AG08396 (cell line): Measurements from ENCODE around the gene DPH6.

ENCODE experiments used
- DNase-seq: peaks from one replicate; pipeline ENCODE4 v3.0.0; 2012; ENCODE audit warnings: low spot score, mixed read lengths

Gene DPH6

DNA sequence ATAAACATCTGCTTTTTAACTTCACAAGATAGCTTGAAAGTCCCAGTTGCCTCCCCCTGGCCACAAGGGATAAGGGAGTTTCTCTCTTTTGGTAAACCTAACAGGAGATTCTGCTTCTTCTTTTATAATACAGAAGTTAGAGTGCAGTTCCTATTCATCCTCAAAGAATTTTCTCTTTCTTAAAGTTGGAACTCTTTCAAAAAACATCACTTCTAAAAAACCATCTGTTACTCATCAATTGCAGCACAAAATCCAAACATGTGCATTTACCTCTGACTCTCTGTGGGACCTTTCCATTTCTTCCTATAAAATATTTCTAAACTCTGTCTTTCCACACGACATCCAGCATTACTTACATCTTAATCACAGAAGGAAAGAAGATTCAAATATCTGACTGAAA lies 5.1 kb downstream of the DPH6 start:
- DNase-seq = peak; percentile 48

DNA sequence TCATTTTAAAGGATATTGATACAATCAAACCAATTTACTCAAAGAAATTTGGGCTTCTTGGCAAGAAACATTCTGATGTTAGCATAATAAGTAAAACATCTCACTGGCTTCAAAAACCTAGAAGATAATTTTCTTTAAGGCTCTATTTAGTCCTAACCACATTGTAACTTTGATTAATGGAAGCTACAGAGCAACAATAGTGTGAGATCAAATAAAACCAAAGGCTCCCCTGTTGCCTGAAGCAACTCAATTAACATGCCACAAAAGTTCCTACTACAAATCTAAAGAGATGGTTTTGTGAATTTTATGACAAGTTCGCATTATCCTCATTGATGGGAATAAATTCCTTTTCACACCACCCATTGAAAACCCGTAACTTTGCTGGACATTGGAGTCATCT lies 5.9 kb downstream of the DPH6 start:
- no peak for DNase-seq

DNA sequence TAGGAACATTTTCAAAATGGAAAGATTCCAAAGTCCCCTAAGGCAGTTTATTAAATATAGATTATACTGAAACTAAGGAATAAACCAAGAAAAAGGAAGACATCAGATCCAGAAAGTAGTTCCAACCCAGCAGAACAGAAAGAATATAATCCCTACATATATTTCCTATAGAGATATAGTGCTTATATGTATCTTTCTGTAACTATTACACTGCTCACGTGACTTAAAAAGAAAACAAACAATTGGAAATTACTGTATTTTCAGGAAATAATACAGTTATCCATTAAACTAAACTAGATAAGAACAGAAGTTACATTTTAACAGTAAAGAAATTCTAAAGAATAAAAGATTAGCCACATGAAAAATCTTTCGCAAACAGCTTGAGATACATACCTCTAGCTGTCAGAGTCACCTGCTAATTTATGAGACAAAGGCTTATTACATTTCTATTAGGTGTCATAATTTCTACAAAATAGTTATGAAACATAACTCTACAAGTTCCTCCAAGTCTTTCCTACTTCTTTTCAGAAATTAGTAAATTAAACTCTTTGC lies 10.5 kb downstream of the DPH6 start:
- no peak for DNase-seq

DNA sequence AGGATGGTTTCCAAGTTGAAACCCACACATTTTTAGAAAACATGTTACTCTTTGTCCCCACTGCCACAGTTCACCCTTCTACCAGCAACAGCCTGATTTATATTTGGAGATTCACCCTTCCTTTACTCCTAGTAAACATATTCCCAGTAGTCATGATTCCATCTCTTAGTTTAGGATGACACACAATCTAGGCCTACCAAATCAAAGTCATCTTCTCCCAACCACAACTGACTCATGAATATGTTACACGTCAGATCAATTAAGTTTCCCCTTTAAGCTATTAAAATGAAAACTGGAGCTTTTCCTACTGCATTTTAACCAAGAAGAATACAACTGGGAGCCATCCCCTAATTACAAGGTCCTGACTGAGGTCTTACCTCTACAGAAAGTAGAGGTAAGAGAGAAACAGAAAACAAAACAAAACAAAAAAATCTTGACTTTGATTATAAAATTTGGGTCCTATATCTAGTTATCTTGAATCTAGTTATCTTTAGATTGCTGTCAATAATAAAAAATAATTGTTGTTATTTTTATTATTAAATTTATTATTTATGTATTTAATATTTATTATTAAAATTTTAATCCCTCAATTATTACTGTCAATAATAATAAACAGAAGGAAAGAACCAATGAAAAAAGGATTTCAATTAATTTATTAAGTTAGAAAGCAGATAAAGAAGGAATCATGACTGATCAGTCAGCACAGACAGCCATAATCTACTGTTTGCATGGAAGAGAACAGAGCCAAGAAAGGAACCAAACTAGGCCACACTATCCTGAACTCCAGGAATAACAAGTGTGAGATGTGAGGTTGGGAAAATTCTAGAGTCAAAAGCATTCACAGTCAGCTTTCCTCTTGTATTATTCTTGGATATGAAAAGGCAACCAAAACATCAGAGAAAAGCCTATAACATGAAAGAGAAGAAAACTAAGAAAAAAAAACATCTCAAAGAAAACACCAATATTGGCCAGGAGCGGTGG lies 12.5 kb downstream of the DPH6 start:
- peak; percentile 37 for DNase-seq

DNA sequence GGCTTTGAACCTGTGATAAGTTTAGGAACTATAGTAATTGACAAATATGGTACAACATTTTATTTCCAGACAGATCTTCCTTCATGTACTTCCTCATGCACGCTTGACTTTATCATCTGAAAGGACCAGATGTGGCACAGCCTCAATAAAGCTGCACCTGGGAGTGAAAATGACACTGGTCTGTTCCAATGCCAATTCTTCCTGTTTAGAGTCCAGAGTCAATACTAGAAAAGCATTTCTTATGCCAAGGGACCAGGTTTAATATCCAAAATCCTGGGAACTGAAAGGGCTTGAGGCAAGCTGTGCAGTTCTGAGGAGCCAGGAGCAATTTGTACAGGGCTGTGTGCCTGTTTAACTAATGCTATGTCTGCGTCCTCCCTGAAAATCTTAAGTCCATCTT lies 15.3 kb downstream of the DPH6 start:
- DNase-seq = no peak

DNA sequence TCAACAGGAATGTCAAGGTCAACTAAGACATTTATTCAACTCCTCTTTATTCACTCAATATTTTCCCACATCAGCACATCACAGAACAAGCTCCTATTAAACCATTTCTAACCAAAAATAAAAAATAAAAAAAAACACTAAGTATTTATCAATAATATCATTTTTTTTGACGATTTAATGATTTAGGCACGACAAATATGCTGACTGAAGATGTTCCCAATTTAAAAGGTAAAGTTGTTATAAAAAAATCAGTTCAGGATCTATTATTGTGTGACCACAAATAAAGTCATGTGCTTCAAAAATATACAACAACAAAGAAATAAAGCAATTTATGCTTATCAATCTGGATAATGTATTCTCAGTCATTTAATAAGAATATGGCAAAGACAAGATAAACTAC lies 16.2 kb downstream of the DPH6 start:
- DNase-seq = no peak

DNA sequence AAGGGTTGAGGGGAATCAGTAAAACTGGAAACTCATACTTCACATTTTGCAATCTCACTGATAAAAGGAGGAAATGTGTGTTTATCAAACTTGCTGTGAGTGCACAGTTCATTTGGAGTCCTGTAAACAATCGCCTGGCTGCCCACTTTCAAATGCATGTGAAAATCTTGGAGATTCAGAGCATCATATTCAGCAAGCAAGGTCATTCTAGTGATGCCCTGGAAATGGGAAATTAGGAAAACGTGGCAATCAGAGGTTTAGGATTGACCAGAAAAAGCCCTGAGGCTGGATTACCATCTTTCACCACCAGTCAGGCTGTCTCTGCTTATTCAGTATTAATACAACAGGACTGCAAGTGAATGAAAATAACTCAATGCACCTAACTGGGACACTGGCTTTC lies 23.9 kb downstream of the DPH6 start:
- DNase-seq = no peak

DNA sequence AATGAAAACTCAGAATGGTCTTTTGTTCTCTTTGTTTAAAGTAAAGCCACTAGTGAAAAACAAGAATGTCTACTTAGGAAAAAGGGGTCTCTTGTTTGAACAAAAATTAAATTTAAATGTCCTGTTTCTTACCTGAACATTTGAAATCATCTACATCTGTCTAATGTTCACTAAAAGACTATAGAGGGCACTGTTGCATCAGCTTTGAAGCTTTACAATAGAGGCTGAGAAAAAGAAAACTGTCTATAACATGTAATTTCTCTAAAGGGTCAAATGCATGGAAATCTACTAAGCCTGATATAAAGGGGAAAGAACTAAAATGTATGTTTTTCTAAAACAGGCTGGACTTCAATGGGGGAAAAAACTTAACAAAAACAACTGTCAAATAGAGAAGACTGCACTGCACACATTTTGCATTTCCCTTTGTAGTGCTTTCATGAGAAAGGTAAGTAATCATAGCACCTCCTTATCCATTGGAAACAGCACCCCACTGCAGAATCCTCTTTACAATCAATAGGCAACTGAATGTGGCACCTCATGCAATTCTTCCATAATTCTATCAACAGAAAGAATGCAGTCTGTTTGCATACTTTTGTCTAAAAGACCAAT lies 26.3 kb downstream of the DPH6 start:
- no peak for DNase-seq

DNA sequence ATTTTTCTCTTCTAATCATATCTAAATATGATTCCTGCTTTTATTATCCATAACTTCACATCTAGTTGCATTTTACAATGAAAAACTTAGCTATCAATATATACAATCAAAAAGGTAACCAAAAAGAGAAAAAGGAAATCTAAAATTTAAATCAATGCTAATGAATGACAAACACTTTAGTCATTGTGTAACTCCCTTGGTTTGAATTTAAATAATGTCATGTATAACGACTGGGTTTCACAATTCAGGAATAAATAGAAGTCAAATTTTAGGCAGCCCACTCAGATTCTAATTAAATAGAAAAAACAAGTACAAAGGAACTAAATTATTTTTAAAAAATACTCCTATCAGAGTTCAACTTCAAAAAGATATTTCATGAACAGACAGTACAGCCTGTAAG lies 26.9 kb downstream of the DPH6 start:
- DNase-seq = no peak

DNA sequence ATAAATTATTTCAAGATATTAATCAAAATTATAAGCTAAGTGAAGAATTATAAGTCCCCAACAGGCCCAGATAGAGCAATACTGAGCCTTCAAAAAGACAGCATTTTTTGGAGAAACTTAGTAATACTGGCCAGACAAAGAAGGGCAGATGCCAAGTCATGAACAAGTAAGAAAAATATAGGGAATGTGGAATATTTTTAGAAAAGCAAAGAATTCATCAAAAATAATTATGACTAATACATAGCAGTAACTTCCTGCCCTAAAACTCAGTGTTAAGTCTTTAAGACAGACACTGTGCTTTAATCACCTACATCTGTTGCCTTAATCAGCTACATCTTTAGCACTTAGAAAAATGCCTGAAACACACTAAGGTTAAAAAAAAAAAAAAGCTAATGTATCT lies 31.2 kb downstream of the DPH6 start:
- DNase-seq = no peak

DNA sequence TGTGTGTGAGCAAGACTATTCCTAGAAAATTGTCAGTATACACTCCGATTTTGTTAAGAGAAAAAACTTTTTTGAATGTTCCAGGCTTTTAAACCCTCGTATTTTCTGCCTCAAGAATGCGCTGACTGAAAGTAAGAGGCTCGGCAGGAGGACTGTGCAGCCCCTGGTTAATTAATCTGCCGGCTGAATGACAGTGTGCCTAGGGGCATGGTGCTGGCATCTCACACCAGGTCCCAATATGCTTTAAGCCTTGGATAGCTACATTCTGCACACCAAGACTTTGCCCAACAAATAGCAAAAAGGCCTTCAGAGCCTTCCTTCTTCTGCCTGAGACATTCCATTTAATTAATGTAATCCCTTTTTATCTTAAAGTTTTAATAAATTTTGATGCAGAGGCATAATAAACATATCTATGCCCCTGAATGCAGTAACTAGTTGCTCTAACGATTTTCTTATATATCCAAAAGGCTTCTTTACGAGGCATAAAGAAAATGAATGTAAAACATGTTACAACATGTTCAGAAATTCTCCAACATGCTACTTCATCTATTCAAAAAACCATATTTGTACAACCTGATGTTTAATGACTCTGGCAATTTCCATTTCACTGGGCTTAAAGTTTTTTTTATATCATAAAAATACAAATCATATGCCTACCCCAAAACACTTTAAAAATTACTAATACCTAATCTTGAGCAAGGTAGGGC lies 37.9 kb downstream of the DPH6 start:
- DNase-seq = no peak

DNA sequence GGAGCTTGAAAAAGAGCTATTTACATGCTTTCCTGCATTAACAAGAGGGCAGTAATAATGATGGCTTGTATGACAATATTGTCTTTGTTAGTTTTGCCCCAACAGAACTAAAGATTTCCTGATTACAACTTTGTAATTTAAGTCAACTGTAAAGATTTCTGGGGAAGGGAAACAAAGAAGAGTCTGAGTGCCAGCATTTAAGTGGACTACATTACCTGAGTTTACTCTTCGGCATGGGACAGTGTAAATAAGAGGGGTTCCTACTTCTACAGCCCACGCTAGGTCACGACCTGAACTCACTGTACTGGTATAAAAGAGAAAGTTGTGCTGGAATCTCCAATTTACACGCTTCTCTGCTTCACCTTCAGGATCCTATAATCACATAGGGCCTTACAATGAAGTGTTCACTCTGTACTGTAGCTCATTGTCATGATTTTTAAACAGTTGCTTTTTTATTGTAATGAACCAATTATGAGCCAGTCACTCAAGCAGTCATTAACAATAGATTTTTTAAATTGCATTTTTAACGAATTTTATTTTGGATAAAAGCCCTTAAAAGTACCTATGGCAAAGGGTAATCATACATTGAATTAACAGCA lies 39.6 kb downstream of the DPH6 start:
- no peak for DNase-seq

DNA sequence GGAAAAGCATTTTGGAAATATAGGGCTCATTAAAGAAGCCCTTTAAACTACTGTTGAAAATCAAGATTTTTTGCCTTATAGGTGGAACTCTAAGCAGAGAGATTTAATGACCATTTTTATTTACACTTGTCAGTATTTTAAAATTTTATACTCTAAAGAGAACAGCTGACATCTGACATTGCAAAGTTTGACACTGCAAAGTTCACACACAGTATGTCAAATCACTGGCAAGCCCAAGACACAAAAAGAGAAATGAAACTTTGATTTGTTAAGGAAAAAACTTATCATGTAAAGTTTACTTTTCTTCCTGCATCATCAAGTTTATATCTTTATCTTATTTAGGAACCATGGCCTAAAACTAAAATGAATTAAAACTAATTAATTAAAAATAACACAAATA lies 40.2 kb downstream of the DPH6 start:
- no peak for DNase-seq

DNA sequence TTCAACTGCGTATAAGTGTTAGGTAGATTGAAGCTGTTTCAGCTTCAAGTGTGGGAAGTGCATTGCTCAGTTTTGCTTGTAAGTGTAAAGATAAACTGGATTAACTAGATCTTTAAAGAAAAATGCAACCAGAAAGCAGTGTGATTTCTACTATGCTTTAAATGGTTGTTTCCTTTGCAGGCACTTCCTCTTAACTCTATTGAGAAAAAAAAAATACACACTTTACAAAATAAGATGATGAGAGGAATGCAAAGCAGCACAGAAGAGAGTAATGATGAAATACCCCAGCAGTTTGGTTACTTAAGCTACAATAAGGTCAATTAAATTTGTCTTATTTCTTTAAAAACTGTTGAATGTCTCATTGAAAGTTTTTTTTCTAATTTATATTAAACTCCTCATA lies 40.8 kb downstream of the DPH6 start:
- DNase-seq = no peak

DNA sequence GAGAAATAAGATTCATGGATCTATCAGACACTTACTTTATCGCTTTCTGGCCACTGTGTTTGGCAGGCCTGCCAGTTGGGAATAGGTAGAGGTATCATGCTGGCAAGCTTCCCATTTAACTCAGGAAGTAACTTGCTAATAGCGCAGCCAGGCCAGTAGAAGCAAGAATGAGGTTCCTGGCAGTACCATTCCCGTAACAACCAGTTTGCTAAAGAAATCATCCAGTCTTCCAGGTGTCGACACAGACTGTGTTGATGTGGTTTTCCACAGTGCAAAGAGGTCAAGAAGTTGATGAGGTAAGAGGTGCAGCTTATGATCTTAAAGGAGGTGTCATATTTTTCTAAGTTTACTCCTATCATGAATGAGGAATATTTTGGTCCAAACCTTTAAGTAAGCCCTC lies 46.2 kb downstream of the DPH6 start:
- no peak for DNase-seq

DNA sequence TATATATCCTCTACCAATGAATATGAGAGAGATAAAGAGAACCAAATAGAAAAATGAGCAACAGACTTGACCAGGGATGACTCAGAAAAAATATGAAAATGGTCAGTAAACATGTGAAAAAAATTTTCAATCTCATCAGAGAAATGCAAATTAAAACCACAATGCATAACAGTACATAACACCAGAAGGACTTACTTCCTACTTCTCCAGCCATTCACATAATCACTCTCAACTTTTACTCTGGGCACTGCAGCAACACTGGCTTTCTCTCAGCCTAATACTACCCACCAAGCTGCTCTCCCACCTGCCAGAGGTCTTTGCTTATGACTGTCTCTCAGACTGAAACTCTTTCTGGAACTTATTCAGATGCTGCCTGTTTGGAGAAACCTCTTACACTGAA lies 49.4 kb downstream of the DPH6 start:
- no peak for DNase-seq

DNA sequence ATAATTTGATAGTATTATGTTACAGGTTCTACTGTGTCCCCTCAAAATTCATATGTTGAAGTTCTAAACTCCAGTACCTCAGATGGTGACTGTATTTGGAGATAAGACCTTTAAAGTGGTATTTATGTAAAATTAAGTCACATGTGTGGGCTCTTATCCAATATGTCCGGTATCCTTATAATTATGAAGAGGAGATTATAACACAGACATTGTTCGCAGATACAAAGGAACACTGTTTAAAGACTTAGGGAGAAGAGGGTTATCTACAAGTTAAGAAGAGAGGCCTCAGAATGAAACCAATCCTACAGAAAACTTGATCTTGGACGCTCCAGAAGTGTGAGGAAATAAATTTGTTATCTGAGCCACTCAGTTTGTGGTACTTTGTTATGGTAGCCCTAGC lies 50.9 kb downstream of the DPH6 start:
- DNase-seq = no peak

DNA sequence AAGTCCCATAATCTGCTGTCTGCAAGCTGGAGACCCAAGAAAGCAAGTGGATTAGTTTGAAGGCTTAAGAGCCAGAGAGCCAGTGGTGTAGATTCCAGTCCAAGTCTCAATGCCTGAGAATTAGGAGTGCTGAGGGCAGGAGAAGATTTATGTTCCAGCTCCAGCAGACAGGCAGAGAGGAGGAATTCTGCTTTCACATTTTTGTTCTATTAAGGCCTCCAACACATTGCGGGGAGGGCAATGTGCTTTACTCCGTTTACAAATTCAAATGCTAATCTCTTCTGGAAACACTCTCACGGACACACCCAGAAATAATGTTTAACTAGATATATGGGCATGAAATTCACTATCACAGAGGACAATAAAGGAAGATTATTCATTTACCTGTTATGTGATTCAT lies 54.0 kb downstream of the DPH6 start:
- DNase-seq = no peak

DNA sequence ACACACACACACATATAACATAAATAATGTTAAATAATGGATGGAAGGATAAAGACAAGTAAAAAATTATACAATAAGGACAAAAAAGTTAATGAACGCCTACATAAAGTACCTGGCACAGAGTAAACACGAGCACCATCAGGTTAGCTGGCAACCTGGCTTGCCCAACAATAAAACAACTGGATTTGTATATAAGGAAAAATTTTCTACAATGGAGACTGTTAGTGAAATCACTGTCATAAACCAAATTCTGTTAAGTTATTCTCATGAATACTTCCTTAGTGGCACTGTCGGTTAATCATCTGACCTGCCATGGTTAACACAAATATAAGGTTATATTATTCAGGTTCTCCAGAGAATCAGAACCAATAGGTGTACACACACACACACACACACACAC lies 54.8 kb downstream of the DPH6 start:
- DNase-seq = no peak

DNA sequence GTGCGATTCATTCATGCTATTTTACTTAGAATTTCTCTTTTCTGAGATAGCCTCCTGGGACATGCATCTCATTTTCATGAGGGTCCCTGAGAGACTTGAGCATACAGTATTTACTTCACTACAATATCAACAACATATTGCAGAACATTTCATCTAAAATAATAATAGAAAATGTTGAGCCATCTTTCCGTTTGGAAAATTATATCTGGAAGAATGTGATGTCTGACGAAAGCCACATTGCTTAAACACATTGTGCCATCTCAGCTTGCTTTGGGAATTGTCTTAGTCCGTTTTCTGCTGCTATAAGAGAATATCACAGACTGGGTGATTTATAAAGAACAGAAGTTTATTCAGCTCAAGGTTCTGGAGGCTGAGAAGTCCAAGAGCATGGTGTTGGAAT lies 55.5 kb downstream of the DPH6 start:
- no peak for DNase-seq

DNA sequence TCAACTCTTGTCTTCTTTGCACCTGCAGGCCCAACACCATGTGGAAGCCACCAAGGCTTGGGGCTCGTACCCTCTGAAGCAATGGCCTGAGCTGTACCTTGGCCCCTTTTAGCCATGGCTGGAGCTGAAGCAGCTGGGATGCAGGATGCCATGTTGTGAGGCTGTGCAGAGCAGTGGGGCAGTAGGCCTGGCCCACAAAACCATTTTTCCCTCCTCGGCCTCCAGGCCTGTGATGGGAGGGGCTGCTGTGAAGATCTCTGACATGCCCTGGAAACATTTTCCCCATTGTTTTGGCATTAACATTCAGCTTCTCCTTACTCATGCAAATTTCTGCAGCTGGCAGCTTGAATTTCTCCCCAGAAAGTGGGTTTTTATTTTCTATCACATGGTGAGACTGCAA lies 58.5 kb downstream of the DPH6 start:
- no peak for DNase-seq

DNA sequence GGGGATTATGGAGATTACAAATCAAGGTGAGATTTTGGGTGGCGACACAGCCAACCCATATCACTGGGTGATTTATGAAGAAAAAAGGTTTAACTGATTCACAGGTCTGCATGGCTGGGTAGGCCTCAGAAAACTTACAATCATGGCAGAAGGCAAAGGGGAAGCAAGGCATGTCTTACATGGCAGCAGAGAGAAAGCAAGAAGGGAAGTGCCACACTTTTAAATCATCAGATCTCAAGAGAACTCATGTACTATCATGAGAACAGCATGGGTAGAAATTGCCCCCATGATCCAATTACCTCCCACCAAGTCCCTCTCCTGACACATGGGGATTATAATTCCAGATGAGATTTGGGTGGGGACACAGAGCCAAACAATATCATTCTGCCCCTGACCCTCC lies 59.7 kb downstream of the DPH6 start:
- DNase-seq = no peak
